Stimulated activated naive CD8-positive, alpha-beta T cell treated with anti-CD3 and anti-CD28 coated beads, Interleukin-15, Interleukin-2, amounts not matched to agents 100 ng/mL and 50 ng/mL, for 24 hours (primary cell): ENCODE results near the gene PPP1R8.

ENCODE experiments used
- H3K27ac Mint-ChIP-seq: one replicate; pipeline ENCODE4 v1.8.0; 2021; ENCODE audit warnings: mild to moderate bottlenecking, mixed read lengths
- H3K27me3 Mint-ChIP-seq: one replicate; pipeline ENCODE4 v1.8.0; 2021; ENCODE audit warnings: mixed read lengths
- H3K36me3 Mint-ChIP-seq: one replicate; pipeline ENCODE4 v1.8.0; 2021; ENCODE audit warnings: low read depth, mixed read lengths
- H3K4me1 Mint-ChIP-seq: one replicate; pipeline ENCODE4 v1.8.0; 2021; ENCODE audit warnings: low read depth, mixed read lengths
- H3K4me3 Mint-ChIP-seq: one replicate; pipeline ENCODE4 v1.8.0; 2021; ENCODE audit warnings: mild to moderate bottlenecking, mixed read lengths
- H3K9me3 Mint-ChIP-seq: one replicate; pipeline ENCODE4 v1.8.0; 2021; ENCODE audit warnings: mixed read lengths

Gene PPP1R8

DNA sequence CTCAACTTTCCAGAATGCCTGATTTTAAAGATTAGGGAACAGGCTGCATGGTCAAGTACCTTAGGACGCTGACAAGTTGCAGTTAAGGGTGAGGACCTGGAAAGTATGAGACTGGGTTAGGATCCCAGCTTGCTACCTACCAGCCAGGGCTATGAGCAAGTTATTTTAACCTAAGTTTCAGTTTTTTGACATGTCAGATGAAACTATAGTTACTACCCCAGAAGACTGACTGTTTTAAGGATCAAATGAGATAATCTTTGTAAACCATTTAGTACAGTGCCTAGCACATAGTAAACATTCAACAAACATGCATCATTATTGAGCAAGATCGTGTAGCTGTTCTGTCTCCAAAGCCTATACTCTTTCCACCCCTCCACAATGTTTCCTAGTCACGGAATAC, 56.2 kb downstream of the PPP1R8 start:
- Mint-ChIP-seq H3K4me1 (peaks cover 84% of the 10 kb centered on the region), H3K27me3 (no peaks in the 10 kb centered on the region), H3K36me3 (peaks cover 77% of the 10 kb centered on the region), H3K9me3 (no peaks in the 10 kb centered on the region), H3K4me3 (peak overlapping the region; percentile 55), H3K27ac (peak overlapping the region; percentile 71)

DNA sequence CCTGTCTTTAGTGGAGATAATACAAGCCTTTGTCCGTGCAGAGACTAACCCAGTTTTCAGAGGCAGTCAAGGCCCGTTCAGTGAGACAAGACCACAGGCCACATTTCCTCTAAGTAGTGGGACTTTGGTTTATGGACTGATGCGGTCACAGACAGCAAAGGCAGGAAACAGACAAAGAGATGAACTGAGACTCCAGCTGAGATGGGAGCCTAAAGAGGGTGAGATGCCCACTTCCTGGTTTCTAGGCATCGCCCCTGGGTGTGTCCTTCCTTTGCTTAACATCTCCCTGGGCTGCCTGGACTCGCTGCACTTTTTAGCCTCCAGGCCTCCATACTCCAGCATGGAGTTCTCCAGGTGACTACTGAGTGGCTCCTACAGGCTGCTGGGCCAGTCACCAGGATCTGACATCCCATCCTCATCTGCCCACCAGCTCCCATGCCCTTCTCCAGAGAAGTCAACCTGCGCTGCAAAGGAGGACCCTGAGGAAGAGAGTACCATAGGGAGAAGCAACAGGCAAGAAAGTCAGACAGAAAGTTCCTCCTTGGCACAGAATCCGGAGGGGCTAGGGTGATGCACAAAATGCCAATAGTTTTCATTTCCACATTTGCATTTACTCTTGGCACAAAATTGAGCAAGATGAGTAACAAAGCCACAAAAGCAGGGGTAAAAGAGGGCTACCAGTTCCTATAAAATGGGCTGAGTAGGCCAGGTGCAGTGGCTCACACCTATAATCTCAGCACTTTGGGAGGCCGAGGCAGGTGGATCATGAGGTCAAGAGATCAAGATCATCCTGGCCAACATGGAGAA, 56.8 kb downstream of the PPP1R8 start:
- H3K4me1 Mint-ChIP-seq, result peaks cover 90% of the 10 kb centered on the region
- no peaks in the 10 kb centered on the region for H3K9me3 Mint-ChIP-seq
- H3K27ac Mint-ChIP-seq, result peak overlapping the region; percentile 71
- H3K4me3 Mint-ChIP-seq, result peak overlapping the region; percentile 55
- peaks cover 82% of the 10 kb centered on the region for H3K36me3 Mint-ChIP-seq
- no peaks in the 10 kb centered on the region for H3K27me3 Mint-ChIP-seq

DNA sequence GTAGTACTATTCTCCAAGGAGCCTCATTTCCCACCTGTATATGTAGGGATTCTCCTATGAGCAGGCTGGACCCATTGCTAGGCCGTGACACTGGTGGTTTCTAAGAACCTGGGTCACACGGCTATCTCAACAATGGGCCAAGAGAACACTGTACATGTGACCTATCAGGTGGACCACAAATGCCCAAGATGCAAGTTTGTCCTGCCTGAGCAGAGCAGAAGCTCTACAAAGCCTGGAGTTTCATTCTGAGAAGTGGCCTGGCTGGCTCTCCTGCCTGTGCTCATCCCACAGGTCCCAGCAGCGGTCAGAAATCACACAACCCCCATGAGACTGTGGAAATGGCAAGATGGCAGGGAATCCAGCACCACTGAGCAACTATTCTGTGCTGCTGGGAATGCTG, 58.9 kb downstream of the PPP1R8 start:
- Mint-ChIP-seq H3K4me1 (peaks cover 81% of the 10 kb centered on the region), H3K9me3 (no peaks in the 10 kb centered on the region), H3K27ac (peak overlapping the region; percentile 23), H3K4me3 (no peak overlapping the region), H3K36me3 (peaks cover 83% of the 10 kb centered on the region), H3K27me3 (no peaks in the 10 kb centered on the region)

DNA sequence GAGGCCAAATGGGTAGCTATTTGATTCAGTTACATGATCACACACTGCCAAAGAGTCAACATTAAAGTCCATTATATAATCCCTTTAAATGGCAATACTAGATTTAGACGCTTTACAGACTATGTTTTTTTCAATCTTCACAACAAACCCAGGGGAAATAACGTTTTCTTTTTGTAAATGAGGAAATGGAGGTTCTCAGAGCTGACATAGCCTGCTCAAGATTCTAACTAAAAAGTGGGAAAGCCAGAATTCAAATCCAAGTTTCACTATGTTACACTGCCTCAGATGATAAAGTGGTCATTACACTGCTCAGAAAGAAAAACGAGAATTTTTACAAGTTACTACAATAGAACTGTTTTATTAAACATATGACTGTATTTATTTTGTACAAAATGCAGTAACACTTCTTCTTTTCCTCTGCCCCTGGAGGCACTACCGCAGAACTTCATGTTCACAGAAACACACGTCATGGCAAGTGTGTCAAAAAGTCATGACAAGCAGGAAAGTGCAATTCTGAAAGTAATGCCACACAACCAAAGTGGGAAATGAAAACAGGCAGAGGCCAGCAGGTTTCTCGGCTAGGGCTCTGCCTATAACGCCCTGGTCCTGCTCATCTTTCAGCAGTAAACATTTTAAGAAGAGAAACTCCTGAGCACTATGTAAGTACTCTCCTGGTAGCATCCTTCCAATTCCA, 60.8 kb downstream of the PPP1R8 start:
- H3K4me1 Mint-ChIP-seq, result peaks cover 62% of the 10 kb centered on the region
- H3K9me3 Mint-ChIP-seq, result no peaks in the 10 kb centered on the region
- peak overlapping the region; percentile 91 for H3K27ac Mint-ChIP-seq
- H3K36me3 Mint-ChIP-seq, result peaks cover 80% of the 10 kb centered on the region
- H3K4me3 Mint-ChIP-seq, result peak overlapping the region; percentile 25
- H3K27me3 Mint-ChIP-seq, result no peaks in the 10 kb centered on the region

DNA sequence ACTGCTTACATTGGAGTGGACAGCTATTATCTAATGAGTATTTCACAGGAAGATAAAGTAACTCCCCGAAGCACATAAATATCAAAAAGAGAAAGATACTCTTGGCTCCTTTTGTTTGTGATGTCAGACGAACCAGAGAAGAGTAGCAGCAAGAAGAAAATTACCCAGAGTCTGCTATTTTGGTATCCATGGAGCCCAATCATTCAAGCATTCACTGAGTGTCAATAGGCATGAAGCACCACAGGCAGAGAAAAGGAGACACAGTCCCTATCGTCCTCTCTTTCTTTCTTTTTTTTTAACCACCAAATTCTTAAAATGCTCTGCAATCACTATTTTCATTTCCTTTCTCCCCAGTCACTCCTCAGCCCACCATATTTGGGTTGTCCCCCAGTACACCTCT, 63.9 kb downstream of the PPP1R8 start:
- H3K4me1 Mint-ChIP-seq, result peaks cover 34% of the 10 kb centered on the region
- H3K4me3 Mint-ChIP-seq, result no peak overlapping the region
- no peaks in the 10 kb centered on the region for H3K27me3 Mint-ChIP-seq
- peak overlapping the region; percentile 4 for H3K27ac Mint-ChIP-seq
- peaks cover 75% of the 10 kb centered on the region for H3K36me3 Mint-ChIP-seq
- no peaks in the 10 kb centered on the region for H3K9me3 Mint-ChIP-seq
